Measurements from ENCODE around the gene LTO1.

GRCh38 chr11:69647761-69648497 is 27.2 kb downstream of the LTO1 start:
- TF ChIP-seq FOXK2 (IDR thresholded peaks at IDR 0.05) = no peak
- TF ChIP-seq, protein P1, sequence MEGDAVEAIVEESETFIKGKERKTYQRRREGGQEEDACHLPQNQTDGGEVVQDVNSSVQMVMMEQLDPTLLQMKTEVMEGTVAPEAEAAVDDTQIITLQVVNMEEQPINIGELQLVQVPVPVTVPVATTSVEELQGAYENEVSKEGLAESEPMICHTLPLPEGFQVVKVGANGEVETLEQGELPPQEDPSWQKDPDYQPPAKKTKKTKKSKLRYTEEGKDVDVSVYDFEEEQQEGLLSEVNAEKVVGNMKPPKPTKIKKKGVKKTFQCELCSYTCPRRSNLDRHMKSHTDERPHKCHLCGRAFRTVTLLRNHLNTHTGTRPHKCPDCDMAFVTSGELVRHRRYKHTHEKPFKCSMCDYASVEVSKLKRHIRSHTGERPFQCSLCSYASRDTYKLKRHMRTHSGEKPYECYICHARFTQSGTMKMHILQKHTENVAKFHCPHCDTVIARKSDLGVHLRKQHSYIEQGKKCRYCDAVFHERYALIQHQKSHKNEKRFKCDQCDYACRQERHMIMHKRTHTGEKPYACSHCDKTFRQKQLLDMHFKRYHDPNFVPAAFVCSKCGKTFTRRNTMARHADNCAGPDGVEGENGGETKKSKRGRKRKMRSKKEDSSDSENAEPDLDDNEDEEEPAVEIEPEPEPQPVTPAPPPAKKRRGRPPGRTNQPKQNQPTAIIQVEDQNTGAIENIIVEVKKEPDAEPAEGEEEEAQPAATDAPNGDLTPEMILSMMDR (IDR thresholded peaks at IDR 0.05 in 2 of 3, conservative IDR thresholded peaks at IDR 0.05 in 1 of 3; ENCODE audit: control insufficient read depth in 2 of 3, extremely low read depth in 1 of 3, insufficient read depth in 1 of 3, low read depth in 3 of 3, low read length in 3 of 3) = no peak
- TF ChIP-seq EZH2 (IDR thresholded peaks at IDR 0.05; ENCODE audit: borderline replicate concordance, control insufficient read depth, low read depth, low read length) = no peak
- no peak for TF ChIP-seq CREB1 (IDR thresholded peaks at IDR 0.05; ENCODE audit: low read depth)
- no peak for TF ChIP-seq SP1 (IDR thresholded peaks at IDR 0.05; ENCODE audit: low read depth, low read length)
- TF ChIP-seq MYC (IDR thresholded peaks at IDR 0.05; ENCODE audit: insufficient read depth, insufficient read length, insufficient replicate concordance, low read length, severe bottlenecking) = no peak
- no peak for TF ChIP-seq HSF1 (IDR thresholded peaks at IDR 0.05; ENCODE audit: low read depth, low read length)
- TF ChIP-seq RUNX3 (IDR thresholded peaks at IDR 0.05; ENCODE audit: low read length) = no peak
- TF ChIP-seq, protein P2, sequence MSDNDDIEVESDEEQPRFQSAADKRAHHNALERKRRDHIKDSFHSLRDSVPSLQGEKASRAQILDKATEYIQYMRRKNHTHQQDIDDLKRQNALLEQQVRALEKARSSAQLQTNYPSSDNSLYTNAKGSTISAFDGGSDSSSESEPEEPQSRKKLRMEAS (IDR thresholded peaks at IDR 0.05; ENCODE audit: low read depth, low read length) = no peak
